GM12873 (cell line): ENCODE data around the gene AMZ2.

Experiments used
- CTCF ChIP-seq: IDR thresholded peaks from 2 replicates; pipeline ENCODE4 v1.5.1; 2012; ENCODE audit warnings: low read depth, mild to moderate bottlenecking, moderate library complexity, low read length, control low read depth; ENCODE audit not compliant: insufficient read depth; ENCODE audit errors: missing control alignments

Gene AMZ2

GRCh38 chr17:68248891-68249290 lies 1.0 kb downstream of the AMZ2 start:
- TF ChIP-seq CTCF, result no peak

- TF ChIP-seq CTCF, result no peak
Observed at GRCh38 chr17:68249354-68249765, 1.5 kb downstream of the AMZ2 start.

GRCh38 chr17:68255151-68255550 lies 7.3 kb downstream of the AMZ2 start:
- no peak for TF ChIP-seq CTCF

- TF ChIP-seq CTCF, result no peak
Observed at GRCh38 chr17:68255731-68256538, 8.1 kb downstream of the AMZ2 start.

- no peak for TF ChIP-seq CTCF
Observed at GRCh38 chr17:68257934-68258333, 10.1 kb downstream of the AMZ2 start.

- no peak for TF ChIP-seq CTCF
Observed at GRCh38 chr17:68260051-68260762, 12.4 kb downstream of the AMZ2 start.

- TF ChIP-seq CTCF, result peak; percentile 60
Observed at GRCh38 chr17:68263101-68263681, 15.3 kb downstream of the AMZ2 start.
